Measurements from ENCODE around the gene CLEC4D.

GRCh38 chr12:8475508-8476203 is 37.6 kb upstream of the CLEC4D start:
- no peak for TF ChIP-seq CTCF (IDR thresholded peaks at IDR 0.05; ENCODE audit: low read depth, low read length, missing input control)
- no peak for TF ChIP-seq FOXA1 (IDR thresholded peaks at IDR 0.05)
- TF ChIP-seq YY1 (IDR thresholded peaks at IDR 0.05) = no peak
- TF ChIP-seq SP1 (IDR thresholded peaks at IDR 0.05) = no peak
- no peak for TF ChIP-seq GABPA (IDR thresholded peaks at IDR 0.05 in 1 of 2, conservative IDR thresholded peaks at IDR 0.05 in 1 of 2)
- TF ChIP-seq ATF3 (IDR thresholded peaks at IDR 0.05) = no peak
